DND-41 (cell line): ENCODE data around the gene IFNL3.

Experiments
- ATAC-seq: fragments of 200-7000 bp; cut with Tn5 transposase; 3 replicates; pipeline ENCODE4 v1.9.1; 2021; ENCODE audit warnings: low read depth; ENCODE audit not compliant: insufficient read depth
- DNase-seq: peaks from one replicate; pipeline ENCODE4 v3.0.0-alpha.2; 2020
- H2AFZ ChIP-seq: 2 replicates; pipeline ENCODE4 v1.6.0; 2012; ENCODE audit warnings: low read depth, low read length
- H3K27ac ChIP-seq: 2 replicates; pipeline ENCODE4 v1.5.1; 2012; ENCODE audit warnings: low read length, inconsistent platforms
- H3K27me3 ChIP-seq: fragments of 200-600 bp; sonication (generic); 2 replicates; pipeline ENCODE4 v1.6.0; 2012; ENCODE audit warnings: low read length, mild to moderate bottlenecking, inconsistent platforms; ENCODE audit not compliant: insufficient read depth, poor library complexity
- H3K36me3 ChIP-seq: 2 replicates; pipeline ENCODE4 v1.5.1; 2012; ENCODE audit warnings: low read length, inconsistent platforms; ENCODE audit not compliant: insufficient read depth
- H3K4me1 ChIP-seq: 2 replicates; pipeline ENCODE4 v1.5.1; 2012; ENCODE audit warnings: mild to moderate bottlenecking, low read length; ENCODE audit not compliant: insufficient read depth
- H3K4me2 ChIP-seq: 2 replicates; pipeline ENCODE4 v1.6.0; 2012; ENCODE audit warnings: mild to moderate bottlenecking, moderate library complexity, low read length, inconsistent platforms; ENCODE audit not compliant: insufficient read depth
- H3K4me3 ChIP-seq, 2 experiments: fragments of 200-600 bp in 1 of 2; shearing (Covaris generic) in 1 of 2; 2 replicates each; pipeline ENCODE4 v1.5.1; 2012 to 2016; ENCODE audit warnings: inconsistent platforms in 2 of 2, low read length in 2 of 2, mild to moderate bottlenecking in 2 of 2, low read depth in 1 of 2, moderate library complexity in 1 of 2
- H3K79me2 ChIP-seq: 2 replicates; pipeline ENCODE4 v1.6.0; 2012; ENCODE audit warnings: low read length, inconsistent platforms; ENCODE audit not compliant: insufficient read depth
- H3K9ac ChIP-seq: 2 replicates; pipeline ENCODE4 v1.6.0; 2012; ENCODE audit warnings: low read depth, mild to moderate bottlenecking, inconsistent platforms, low read length, moderate library complexity
- H3K9me3 ChIP-seq: 2 replicates; pipeline ENCODE4 v1.5.1; 2012; ENCODE audit warnings: low read length, moderate library complexity, mild to moderate bottlenecking, inconsistent platforms; ENCODE audit not compliant: insufficient read depth, severe bottlenecking
- H4K20me1 ChIP-seq: 2 replicates; pipeline ENCODE4 v1.6.0; 2012; ENCODE audit warnings: low read length; ENCODE audit not compliant: insufficient read depth
- CTCF ChIP-seq: IDR thresholded peaks from 2 replicates; pipeline ENCODE4 v1.5.1; 2012; ENCODE audit warnings: borderline replicate concordance, low read length, moderate library complexity, mild to moderate bottlenecking; ENCODE audit not compliant: poor library complexity, severe bottlenecking; ENCODE audit errors: extremely low read depth
- EZH2 ChIP-seq: IDR thresholded peaks from 3 replicates; pipeline ENCODE4 v1.6.1; 2012; ENCODE audit warnings: borderline replicate concordance, low read depth, mild to moderate bottlenecking, moderate library complexity, low read length, inconsistent platforms; ENCODE audit not compliant: severe bottlenecking

The IFNL3 gene

DNA sequence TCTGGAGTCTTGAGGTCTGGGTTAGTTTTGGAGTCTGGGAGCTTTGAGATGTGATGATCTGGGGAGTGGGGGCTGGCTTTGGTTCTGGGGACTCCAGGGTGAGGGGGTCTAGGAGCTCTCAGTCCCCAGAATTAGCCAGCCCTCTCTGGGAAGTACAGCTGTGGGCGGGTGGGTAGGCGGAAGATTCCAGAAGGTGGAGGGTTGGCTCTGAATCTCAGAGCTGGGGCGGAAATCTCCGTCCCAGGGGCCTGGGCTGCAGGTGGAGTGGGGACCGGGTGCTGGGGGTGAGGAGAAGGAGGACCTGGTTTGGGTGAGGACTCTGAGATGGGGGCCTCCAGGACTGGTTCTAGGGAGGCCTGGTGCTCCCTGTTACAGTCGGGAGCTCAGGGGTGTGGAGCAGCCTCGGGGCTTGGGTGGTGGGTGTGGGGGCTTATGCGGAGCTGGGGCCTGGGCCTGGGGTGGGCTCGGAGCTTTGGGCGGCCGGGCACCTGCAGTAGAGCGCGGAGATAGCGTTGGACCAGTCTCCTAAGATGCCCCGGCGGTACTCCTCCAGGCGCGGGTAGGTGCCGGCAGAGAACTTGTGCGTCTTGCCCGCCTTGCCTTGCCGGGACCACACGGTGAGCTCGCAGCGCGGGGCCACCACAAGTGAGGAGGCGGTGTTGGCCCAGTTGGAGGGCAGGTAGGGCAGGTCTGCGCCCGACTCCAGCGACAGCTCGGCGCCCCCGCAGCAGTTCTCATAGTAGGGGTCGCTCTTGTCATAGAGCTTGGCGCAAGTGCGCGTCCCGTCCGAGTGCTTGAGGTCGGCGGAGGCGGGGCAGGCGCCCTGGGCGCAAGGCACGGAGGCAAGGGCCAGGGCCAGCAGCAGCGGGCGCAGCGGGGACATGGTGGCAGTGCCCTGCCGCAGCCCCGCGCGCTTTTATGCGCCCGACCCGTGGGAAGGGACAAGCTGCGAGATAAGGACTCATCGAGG lies 41.1 kb downstream of the IFNL3 start, which contains the start of gene SYCN:
TSS of gene SYCN (minus strand) at position 892 of the 970 bp plus-strand sequence. CDS start at position 883, 9 bp downstream.
- H4K20me1 ChIP-seq: no peaks in the 10 kb centered on the region
- DNase-seq: no peak
- no peak for TF ChIP-seq EZH2
- no peak within 1 kb of the TSS for H3K27ac ChIP-seq
- H3K27me3 ChIP-seq: peaks cover 4% of the 10 kb centered on the region
- no peak within 1 kb of the TSS for H2AFZ ChIP-seq
- H3K4me2 ChIP-seq: no peak within 1 kb of the TSS
- H3K36me3 ChIP-seq: no peaks in the 10 kb centered on the region
- H3K9ac ChIP-seq: no peak within 1 kb of the TSS
- no peaks in the 10 kb centered on the region for H3K9me3 ChIP-seq
- no peaks in the 10 kb centered on the region for H3K4me1 ChIP-seq
- ATAC-seq: no peak
- no peak within 1 kb of the TSS for H3K4me3 ChIP-seq
- no peaks in the 10 kb centered on the region for H3K79me2 ChIP-seq

DNA sequence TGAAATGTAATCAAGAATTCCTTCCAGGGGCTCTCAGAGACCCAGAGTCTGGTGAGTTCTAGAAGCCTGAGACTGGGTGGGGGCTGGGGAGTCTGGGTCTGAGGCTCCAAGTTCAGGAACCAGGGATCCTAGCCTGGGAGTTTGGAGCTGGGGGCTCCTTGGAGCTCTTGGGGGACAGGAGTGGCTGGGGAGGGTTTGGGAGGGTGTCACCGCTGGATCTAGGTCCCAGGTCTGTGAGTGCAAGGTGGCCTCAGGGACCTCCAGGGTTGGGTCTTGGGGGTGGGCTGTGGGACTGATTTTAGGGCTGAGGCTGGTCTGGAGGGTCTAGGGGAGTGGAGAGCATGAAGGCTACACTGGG lies 41.8 kb downstream of the IFNL3 start:
- ATAC-seq (no peak), DNase-seq (no peak)
- peaks cover 4% of the 10 kb centered on the region for H3K27me3 ChIP-seq

GRCh38 chr19:39200803-39201115 lies 44.0 kb downstream of the IFNL3 start:
- no peak for DNase-seq
- H3K27ac ChIP-seq: no peak overlapping the region
- no peaks in the 10 kb centered on the region for H4K20me1 ChIP-seq
- H3K36me3 ChIP-seq: no peaks in the 10 kb centered on the region
- no peak overlapping the region for H3K4me2 ChIP-seq
- no peak overlapping the region for H2AFZ ChIP-seq
- H3K27me3 ChIP-seq: no peaks in the 10 kb centered on the region
- no peaks in the 10 kb centered on the region for H3K79me2 ChIP-seq
- H3K4me3 ChIP-seq: no peak overlapping the region
- no peak overlapping the region for H3K9ac ChIP-seq
- no peak for TF ChIP-seq EZH2
- no peak for TF ChIP-seq CTCF
- H3K4me1 ChIP-seq: no peaks in the 10 kb centered on the region
- no peaks in the 10 kb centered on the region for H3K9me3 ChIP-seq
- no peak for ATAC-seq

More for the DNA sequence above, 41.8 kb downstream of the IFNL3 start:
- H3K9me3 ChIP-seq: no peaks in the 10 kb centered on the region
- no peak overlapping the region for H3K27ac ChIP-seq
- no peaks in the 10 kb centered on the region for H3K79me2 ChIP-seq
- H3K4me1 ChIP-seq: no peaks in the 10 kb centered on the region
- H3K4me2 ChIP-seq: no peak overlapping the region
- no peak overlapping the region for H2AFZ ChIP-seq
- H4K20me1 ChIP-seq: no peaks in the 10 kb centered on the region
- H3K9ac ChIP-seq: no peak overlapping the region
- no peaks in the 10 kb centered on the region for H3K36me3 ChIP-seq
- TF ChIP-seq CTCF (no peak), EZH2 (no peak)
- H3K4me3 ChIP-seq: no peak overlapping the region

- no peaks in the 10 kb centered on the region for H3K4me1 ChIP-seq
- H3K9me3 ChIP-seq: no peaks in the 10 kb centered on the region
- H3K27me3 ChIP-seq: no peaks in the 10 kb centered on the region
- H3K36me3 ChIP-seq: no peaks in the 10 kb centered on the region
- H3K4me2 ChIP-seq: no peak overlapping the region
- H3K27ac ChIP-seq: no peak overlapping the region
- ATAC-seq (no peak), DNase-seq (no peak)
- no peaks in the 10 kb centered on the region for H3K79me2 ChIP-seq
- no peak overlapping the region for H3K9ac ChIP-seq
- no peaks in the 10 kb centered on the region for H4K20me1 ChIP-seq
- H3K4me3 ChIP-seq: no peak overlapping the region
- TF ChIP-seq EZH2 (no peak), CTCF (no peak)
- H2AFZ ChIP-seq: no peak overlapping the region
Measured at GRCh38 chr19:39200066-39200802, 44.6 kb downstream of the IFNL3 start.
